Stimulated activated CD8-positive, alpha-beta memory T cell treated with anti-CD3 and anti-CD28 coated beads, Interleukin-2, amount 100 ng/mL, for 1 hour (primary cell): Measurements from ENCODE around the gene SUSD4.

Experiments
- DNase-seq, 2 donors: peaks; one replicate each; pipeline ENCODE4 v3.0.0-alpha.2; 2020; ENCODE audit warnings: low read depth in 2 of 2

SUSD4 gene

DNA sequence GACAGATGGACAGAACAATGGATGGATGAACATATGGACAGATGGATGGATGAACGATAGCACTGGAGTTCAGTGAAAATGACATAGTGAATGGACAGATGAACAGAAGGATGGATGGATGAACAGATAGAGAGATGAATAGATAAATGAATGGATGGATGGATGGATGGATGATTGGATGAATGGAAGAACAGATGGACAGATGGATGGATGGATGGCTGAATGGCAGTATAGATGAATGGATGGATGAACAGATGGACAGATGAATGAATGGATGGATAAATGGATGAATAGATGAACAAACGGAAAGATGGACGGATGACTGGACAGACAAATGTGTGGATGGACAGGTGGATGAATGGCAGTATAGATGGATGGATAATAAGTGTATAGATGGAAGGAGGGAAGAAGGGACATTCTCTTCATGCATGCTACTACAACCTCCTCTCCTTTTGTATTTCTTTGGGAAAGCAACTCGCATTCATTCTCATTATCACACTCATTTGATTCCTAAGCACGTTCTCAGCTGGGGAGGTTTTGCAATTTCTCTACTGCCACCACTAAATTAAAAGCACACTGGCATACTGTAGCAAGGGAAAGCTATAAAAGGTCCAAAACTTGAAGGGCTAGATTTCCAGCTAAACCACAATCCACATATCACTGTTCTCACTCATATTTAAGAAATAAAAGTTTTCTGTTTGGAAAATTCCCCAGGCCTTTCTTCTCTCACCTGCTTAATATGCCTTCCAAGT lies 34.1 kb downstream of the SUSD4 start:
- no peak for DNase-seq

DNA sequence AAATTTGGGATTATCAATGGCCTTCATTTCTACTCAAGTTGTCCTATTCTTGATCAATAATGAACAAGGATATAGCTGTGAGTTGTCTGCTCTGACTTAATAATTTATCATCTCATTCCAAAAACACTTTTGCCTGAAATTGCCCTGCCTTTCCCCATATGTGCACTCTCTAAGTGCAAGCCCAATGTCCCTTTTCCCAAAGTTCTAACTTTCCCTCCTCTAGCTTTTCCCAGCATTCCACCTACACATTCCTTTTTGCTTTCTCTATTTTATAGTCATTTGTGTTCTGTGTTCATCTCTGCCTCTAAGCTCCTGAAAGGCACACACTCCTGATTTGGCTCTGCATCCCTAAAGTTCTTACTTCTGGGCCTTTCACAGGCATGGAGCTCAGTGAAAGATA lies 34.7 kb downstream of the SUSD4 start:
- no peak for DNase-seq

DNA sequence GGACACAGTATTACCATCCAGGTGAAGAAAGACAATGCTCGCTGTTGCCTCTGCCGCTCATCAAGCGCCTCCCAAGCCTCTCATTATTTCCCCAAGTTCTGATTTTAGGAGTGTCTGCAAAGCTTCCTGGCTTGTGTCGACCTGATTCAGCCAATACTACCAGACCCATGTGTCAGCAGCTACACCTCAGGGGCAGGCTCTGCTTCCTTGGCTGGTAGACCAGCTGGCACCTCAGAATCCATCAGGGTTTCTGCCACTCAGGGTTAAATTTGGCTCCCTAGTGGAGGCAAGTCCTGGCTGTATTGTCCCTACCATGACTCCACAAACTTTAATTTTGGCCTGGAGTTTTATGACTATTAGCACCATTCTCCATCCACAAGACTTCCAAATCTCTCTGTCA lies 35.4 kb downstream of the SUSD4 start:
- no peak for DNase-seq

DNA sequence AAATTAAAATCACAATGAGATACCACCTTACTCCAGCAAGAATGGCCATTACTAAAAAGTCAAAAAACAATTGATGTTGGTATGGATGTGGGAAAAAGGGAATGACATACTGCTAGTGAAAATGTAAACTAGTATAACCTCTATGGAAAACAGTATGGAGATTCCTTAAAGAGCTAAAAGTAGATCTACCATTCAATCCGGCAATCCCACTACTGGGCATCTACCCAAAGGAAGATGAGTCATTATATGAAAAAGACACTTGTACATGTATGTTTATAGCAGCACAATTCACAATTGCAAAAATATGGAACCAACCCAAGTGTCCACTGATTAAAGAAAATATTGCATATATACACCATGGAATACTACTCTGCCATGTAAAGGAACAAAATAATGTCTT lies 37.2 kb downstream of the SUSD4 start:
- no peak for DNase-seq

DNA sequence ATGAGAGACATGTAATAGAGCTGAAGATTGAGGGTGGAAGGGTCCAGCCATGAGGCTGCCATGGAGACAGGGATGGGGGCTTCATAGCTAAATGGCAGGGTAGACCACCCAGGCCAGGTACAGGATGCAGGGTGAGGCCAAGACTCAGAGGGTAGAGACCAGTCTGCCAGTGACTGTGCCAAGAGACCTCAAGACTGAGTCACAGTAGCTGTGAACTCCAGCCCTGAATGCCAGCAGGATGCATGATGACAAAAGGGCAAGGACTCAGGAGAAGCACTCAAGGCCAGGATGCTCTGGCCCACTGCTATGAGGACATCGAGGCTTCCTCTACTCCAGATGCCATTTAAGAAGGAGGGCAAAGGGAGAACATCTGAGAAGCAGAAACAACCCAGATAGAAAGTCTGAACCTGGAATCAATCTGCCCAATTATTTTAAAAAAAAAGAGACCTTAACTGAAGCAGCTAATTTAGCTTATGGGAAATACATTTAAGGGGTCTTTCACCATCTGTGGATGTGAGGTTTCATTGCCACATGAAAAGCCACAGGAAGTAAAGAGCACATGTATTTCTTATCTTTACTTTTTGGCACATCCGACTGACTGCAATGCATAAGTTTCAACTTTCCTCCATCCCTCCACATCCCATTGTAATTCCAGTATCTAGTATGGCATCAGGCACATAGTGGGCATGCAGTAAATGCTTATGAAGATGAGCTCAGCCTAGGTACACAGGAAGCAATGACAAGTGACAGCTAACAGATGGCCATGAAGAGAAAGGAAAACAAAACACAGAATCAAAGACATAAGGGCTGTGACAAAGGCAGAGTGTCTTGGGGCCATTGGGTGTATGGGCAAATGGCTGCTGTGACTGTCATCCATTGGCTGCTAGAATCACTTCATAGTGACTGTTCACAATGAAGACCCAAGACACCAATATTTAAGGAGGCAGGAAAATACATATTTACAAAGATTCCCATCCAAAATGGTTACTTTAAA lies 40.2 kb downstream of the SUSD4 start:
- DNase-seq = no peak

DNA sequence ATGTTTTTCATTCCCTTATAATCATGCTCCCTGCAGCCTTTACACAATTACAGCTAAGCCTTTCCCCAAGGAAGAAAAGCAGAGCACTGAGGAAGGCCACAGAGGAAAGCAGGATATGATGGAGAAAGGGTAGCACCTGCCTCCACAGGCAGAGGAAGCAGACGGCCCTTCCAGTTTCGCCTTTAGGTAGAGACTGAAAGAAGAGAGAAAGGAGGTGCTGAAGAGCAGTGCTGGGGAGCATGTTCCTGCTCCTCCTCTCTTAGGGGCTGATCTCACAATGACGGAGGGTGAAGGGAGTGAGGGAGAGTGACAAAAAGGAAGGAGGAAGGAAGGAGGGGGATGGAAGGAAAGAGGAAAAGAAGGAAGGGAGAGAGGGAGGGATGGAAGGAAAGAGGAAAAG lies 41.1 kb downstream of the SUSD4 start:
- DNase-seq = no peak

DNA sequence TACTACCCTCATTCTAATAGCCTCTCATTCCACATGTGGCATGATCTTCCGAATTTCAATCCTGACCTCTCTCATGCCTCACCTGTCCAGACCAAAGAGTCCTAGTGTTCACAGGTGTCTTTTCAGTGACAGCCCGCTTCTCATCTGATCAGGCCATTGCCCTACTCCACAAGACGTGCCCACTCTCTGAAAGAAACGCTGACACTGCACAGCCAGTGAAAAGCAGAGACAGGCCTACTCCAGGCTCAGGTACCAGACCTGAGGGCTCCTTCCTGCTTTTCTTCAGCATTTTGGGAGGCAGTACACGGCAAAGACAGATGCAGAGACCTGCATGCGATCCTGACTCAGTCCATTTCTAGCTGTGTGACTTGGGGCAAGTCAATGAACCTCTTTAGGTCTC lies 43.0 kb downstream of the SUSD4 start:
- no peak for DNase-seq

DNA sequence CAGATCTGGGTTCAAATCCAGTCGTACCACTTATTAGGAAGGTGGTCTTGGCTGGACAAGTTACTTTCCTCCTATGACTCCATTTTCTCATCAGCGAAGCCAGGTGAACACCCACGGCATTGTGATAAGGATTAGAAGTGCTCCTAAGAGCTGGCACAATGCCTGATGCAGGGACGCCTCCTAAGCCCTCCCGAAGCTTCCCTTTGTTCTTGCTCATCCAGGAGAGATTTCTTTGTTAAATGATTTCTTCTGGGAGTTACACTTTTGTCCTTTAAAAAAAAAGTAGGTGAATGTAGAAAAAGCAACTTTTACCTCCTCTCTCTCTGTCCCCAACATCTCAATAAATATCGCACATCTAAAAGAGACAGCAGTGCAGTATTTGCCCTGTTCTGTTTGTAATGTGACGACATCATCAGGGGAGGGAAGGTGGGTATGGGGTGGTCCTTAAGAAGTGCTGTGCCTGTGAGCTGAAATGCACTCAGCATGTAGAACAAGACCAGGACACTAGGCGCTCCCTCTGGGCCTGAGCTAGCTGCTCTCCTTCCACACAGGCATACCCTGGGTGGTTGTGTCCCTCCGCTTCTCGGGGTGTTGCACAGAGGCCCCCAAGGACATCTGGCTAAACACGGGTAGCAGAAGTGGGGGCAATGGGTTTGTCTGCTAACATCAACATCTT lies 43.9 kb downstream of the SUSD4 start:
- no peak for DNase-seq

DNA sequence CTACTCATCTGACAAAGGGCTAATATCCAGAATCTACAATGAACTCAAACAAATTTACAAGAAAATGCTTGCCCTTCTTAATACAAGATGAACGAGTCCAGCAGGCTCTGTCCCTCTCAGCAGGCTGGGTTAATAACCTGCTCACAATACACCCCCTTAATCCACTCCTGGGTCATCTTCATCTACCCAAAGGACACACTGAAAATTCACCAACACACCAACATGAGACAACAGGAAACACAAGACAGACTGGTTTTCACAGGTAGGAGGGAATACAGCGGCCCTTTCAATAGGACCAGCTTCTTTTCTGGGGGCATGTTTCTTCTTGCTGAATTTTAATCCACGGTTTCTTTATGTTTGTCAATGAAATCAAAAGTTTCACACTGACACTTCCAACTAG lies 44.6 kb downstream of the SUSD4 start:
- DNase-seq = no peak

DNA sequence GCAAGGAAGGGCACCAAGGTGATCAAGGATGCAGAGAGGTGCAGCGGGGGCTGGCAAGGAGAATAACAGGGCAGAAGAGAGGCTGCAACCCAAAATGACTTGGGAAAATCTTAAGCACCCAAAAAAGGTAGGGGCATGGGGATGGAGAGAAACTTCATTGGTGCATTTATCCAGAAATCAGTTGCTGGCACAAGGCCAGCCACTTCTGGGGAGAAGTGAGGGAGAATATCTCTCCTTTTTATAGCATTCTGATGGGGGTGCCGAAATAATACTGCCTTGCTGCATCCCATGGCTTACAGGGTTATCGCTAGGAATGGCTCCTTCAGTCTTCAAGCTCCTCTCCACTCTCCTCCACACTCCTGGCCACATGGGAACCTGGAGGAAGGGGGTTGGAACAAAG lies 47.9 kb downstream of the SUSD4 start:
- no peak for DNase-seq

DNA sequence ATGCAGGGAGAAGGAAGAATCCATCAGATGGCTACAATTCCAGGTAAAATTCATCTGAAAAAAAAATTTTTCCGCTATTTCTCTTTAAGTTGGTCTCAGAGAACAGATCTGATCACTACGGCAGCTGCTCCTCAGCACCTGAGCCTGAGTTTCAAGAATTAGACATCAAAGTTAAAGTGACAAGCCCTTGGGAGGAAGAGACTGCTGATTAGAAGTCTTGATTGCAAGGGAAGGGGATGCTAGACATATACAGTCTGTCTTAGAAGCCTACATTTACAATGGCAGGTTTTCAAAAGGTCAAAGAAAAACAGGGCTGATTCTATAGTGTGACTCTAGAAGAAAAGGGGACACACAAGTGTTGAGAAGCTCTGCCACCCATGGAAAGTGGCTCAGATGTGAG lies 48.3 kb downstream of the SUSD4 start:
- DNase-seq = no peak

DNA sequence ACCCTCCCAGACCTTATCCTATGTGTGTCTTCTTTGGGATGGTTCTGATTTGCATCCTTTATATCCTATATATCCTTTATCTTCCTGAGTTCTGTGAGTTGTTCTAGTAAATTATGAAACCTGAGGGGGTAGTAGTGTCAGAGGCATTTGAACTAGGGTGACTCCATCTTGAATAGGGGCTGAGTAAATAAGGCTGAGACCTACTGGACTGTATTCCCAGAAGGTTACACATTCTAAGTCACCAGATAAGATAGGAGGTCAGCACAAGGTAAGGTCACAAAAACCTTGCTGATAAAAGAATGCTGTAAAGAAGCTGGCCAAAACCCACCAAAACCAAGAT lies 50.6 kb downstream of the SUSD4 start:
- no peak for DNase-seq

DNA sequence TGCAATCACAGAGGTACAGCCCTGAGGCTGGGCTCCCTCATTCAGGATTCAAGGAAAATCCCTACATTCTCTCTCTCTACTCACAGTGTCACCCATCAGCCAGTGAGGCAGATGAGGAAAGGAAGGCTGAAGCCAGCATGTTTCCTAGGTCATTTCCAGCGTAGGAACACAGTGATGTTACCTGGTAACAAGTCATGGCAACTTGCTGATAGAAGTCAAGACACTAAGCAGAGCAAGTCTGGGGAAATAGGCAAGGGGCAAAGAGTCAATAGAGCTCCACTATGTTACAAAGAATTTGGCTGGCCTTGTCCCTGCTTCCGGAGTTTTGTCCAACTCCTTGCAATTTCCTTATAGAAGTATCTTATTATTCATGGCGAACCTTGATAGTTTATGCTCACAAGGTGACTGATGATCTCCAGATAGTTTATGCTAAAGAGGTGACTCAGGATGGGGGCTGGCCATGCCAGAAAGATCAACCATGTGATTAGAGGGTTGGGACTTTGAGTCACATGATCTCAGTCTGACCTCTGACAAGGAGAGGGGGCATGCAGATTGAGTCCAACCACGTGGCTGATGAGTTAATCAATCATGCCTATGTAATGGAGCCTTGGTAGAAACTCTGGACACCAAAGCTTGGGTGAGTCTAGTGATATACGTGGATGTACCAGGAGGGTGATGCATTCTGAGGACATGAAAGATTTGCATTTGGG lies 51.1 kb downstream of the SUSD4 start:
- no peak for DNase-seq

DNA sequence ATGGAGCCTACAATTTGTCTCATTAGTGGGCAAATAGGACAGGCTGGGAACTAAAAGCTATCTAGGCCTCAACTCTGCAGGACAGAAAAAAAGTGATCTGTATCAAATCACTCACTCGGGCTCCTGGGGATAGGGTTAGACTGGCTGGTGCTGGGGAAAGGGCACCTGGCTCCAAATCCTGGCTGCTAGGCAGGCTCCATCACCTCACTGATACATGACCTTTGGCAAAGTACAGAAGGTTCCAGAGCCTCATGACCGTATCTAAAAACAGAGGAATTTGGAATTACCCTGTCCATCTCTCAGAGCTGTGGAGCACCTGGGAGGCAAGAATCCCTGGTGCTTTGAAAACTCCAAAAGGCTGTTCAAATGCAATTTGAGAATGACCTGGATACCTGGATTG lies 51.7 kb downstream of the SUSD4 start:
- no peak for DNase-seq

DNA sequence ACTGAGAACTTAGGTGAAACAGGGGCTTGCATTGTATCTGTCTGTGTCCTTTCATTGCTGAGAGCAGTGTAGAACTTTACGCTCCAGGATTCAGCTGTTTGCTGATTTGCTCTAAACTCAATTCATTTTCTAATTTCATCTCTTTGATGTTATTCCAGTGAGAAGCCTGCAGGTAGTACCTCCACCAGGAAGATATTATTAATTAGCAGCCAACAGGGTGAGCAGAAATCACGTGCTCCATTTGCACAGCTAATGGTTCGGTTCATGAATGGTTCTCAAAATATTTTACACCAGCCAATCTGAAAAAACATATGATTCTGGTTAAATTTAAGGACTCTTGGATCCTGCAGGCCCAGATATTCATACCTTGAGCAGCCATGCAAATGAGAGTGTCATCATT lies 52.1 kb downstream of the SUSD4 start:
- DNase-seq = no peak

DNA sequence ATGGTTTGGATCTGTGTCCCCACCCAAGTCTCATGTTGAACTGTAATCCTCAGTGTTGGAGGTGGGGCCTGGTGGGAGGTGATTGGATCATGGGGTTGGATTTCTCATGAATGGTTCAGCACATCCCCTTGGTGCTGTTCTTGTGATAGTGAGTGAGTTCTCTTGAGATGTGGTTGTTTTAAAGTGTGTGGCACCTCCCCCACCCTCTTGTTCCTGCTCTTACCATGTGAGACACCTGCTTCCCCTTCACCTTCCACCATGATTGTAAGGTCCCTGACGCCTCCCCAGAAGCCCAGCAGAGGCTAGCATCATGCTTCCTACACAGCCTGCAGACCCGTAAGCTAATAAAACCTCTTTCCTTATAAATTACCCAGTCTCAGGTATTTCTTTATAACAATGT lies 55.8 kb downstream of the SUSD4 start:
- no peak for DNase-seq

DNA sequence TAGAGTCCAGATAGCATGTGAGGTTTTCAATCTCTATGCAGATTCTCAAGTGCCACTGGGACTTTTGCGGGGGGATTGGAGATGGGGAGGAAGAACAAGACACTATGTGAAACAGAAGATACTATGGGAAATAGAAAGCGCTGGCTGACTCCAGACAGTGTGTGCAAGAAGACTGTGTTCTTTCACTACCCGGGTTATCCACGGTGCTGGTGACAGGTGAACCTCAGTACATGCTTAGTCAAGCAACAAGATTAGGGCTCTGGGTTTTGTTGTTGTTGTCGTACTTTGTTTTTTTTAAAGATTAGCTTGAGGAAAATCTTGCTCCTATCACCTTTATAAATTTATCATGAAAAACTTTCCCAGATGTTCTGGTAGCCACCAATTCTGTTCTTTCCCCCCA lies 56.4 kb downstream of the SUSD4 start:
- DNase-seq = no peak

DNA sequence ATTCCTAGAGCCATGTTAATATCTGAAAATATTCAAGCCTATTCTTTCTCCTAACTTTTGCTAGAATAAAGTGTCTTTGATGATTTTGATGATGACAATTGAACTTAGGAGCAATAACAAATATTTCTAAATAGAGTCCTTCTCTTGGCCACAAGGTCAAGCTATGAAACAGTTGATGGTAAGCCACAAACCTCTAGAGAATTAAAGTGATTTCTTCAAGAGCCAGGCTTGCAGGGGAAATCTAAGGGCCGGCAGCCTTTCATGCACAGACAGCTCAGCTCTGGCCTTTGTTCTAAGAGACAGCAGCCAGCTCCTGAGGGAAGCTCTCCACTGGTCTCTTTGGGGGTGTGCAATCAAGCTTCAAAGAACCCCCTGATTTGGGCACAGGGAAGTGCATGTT lies 59.0 kb downstream of the SUSD4 start:
- DNase-seq = no peak

DNA sequence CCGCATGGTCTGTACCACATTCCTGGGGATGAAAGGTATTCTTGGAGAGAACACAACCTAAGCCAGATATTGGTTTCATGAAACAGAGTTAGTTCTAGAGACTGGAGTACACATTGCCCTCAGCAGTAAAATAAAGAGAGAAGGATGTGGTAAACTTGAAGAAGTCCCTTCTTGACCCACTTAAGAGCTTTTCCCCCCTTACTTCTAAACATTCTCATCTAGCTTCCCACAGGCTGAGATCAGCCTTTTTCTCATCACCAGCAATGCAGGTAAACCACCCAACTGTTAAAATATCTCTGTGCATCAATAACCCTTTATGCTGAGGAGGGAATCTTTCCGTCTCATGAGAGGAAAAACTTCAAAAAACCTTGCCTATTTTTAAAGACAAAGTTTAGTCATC lies 62.6 kb downstream of the SUSD4 start:
- DNase-seq = no peak

DNA sequence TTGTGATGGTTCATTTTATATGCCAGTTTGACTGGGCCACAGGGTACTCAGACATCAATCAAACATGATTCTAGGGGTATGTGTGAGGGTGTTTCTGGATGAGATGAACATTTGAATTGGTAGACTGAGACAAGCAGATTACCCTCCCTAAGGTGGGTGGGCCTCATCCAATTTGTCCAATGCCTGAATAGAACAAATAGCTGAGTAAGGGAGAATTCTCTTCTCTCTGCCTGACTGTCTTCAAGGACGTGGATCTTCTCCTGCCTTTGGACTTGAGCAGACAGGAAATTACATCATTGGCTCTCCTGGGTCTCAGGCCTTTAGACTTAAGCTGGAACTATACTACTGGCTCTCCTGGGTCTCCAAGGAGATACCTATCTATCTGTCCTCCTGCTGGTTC lies 64.4 kb downstream of the SUSD4 start:
- no peak for DNase-seq

DNA sequence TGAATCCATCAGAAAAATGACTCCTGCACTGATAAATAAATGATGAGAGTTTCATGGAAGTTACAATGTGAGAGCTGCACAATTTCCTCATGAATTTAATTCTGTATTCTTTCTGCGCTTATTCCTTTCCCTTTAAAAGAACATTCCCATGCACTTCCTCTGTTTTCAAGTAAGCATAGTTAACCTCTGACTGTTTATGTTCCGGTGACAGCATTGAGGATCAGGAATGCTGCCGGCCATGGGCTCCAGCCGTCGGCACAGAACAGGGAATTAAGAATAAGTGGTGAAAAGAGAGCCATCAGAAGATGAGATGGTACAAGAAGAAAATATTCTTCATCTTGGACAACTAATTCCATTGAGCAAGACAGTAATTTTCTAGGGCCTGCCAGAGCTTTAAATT lies 65.3 kb downstream of the SUSD4 start:
- no peak for DNase-seq

DNA sequence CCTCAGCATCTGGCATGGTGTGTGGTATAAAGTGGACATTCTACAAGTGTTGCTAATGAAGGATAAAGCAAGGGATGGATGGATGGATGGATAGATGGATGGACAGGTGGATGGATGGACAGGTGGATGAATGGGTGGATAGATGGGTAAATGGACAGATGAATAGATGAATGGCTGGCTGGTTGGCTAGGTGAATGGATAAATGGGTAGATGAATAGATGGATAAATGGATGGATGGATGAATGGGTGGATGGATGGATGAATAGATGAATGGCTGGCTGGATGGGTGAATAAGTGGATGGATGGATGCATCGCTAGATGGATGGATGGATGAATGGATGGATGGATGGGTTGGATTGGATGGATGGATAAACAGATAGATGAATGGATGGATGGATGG lies 66.2 kb downstream of the SUSD4 start:
- DNase-seq = no peak
